ENCODE data around the gene ZFAND3.

The ZFAND3 gene

GRCh38 chr6:38021029-38021428 is 201.5 kb downstream of the ZFAND3 start:
- Mint-ChIP-seq H3K27ac (no peak overlapping the region), H3K4me3 (no peak overlapping the region), H3K36me3 (peaks cover 3% of the 10 kb centered on the region), H3K9me3 (peaks cover 4% of the 10 kb centered on the region), H3K4me1 (no peaks in the 10 kb centered on the region), H3K27me3 (no peaks in the 10 kb centered on the region)
- CTCF ChIA-PET = interaction anchor here (1.1 to 1.2 kb wide), 2 partner anchors 13 to 20 kb away, joined by 3 read pairs; no protein-coding TSS in a partner anchor
- DNase-seq = no peak

- CTCF ChIA-PET = interaction anchor here (1.1 to 1.2 kb wide), 2 partner anchors 12 to 20 kb away, joined by 3 read pairs; no protein-coding TSS in a partner anchor
- Mint-ChIP-seq H3K9me3 (peaks cover 4% of the 10 kb centered on the region), H3K36me3 (peaks cover 3% of the 10 kb centered on the region), H3K4me1 (no peaks in the 10 kb centered on the region), H3K27me3 (no peaks in the 10 kb centered on the region), H3K27ac (no peak overlapping the region), H3K4me3 (no peak overlapping the region)
- no peak for DNase-seq
Observed at GRCh38 chr6:38021571-38021970, 202.0 kb downstream of the ZFAND3 start.

- H3K9me3 Mint-ChIP-seq = peaks cover 4% of the 10 kb centered on the region
- H3K36me3 Mint-ChIP-seq = peaks cover 3% of the 10 kb centered on the region
- CTCF ChIA-PET = interaction anchor here (1.2 kb wide), 1 partner anchor 11 kb away, joined by 3 read pairs; no protein-coding TSS in a partner anchor
- H3K27ac Mint-ChIP-seq = no peak overlapping the region
- peaks cover 4% of the 10 kb centered on the region for H3K4me1 Mint-ChIP-seq
- no peak overlapping the region for H3K4me3 Mint-ChIP-seq
- no peak for DNase-seq
- no peaks in the 10 kb centered on the region for H3K27me3 Mint-ChIP-seq
Observed at GRCh38 chr6:38022688-38023087, 203.2 kb downstream of the ZFAND3 start.

- Mint-ChIP-seq H3K36me3 (peaks cover 3% of the 10 kb centered on the region), H3K9me3 (peaks cover 4% of the 10 kb centered on the region), H3K27ac (no peak overlapping the region), H3K4me1 (peaks cover 16% of the 10 kb centered on the region), H3K27me3 (no peaks in the 10 kb centered on the region), H3K4me3 (no peak overlapping the region)
- no peak for DNase-seq
- CTCF ChIA-PET = no interaction called here
Observed at GRCh38 chr6:38024908-38025307, 205.4 kb downstream of the ZFAND3 start.

- Mint-ChIP-seq H3K27ac (no peak overlapping the region), H3K9me3 (peaks cover 4% of the 10 kb centered on the region), H3K4me3 (no peak overlapping the region), H3K4me1 (peaks cover 16% of the 10 kb centered on the region), H3K36me3 (peaks cover 5% of the 10 kb centered on the region), H3K27me3 (no peaks in the 10 kb centered on the region)
- CTCF ChIA-PET = no interaction called here
- DNase-seq = no peak
Observed at GRCh38 chr6:38025451-38025850, 205.9 kb downstream of the ZFAND3 start.

- CTCF ChIA-PET = no interaction called here
- DNase-seq = no peak
- peaks cover 16% of the 10 kb centered on the region for H3K4me1 Mint-ChIP-seq
- H3K9me3 Mint-ChIP-seq = peaks cover 4% of the 10 kb centered on the region
- H3K4me3 Mint-ChIP-seq = no peak overlapping the region
- H3K27me3 Mint-ChIP-seq = no peaks in the 10 kb centered on the region
- H3K27ac Mint-ChIP-seq = no peak overlapping the region
- peaks cover 5% of the 10 kb centered on the region for H3K36me3 Mint-ChIP-seq
Observed at GRCh38 chr6:38027685-38028373, 208.3 kb downstream of the ZFAND3 start.

GRCh38 chr6:38030380-38030779 is 210.9 kb downstream of the ZFAND3 start:
- Mint-ChIP-seq H3K9me3 (no peaks in the 10 kb centered on the region), H3K4me1 (peaks cover 29% of the 10 kb centered on the region), H3K36me3 (peaks cover 2% of the 10 kb centered on the region), H3K27me3 (no peaks in the 10 kb centered on the region), H3K27ac (no peak overlapping the region), H3K4me3 (no peak overlapping the region)
- CTCF ChIA-PET = no interaction called here
- DNase-seq = no peak

- CTCF ChIA-PET = interaction anchor here (1.5 to 3.5 kb wide), 2 partner anchors 461 to 538 kb away, joined by 4 to 19 read pairs; no protein-coding TSS in a partner anchor
- Mint-ChIP-seq H3K27ac (no peak overlapping the region), H3K36me3 (peaks cover 2% of the 10 kb centered on the region), H3K4me1 (peaks cover 25% of the 10 kb centered on the region), H3K4me3 (no peak overlapping the region), H3K9me3 (no peaks in the 10 kb centered on the region), H3K27me3 (no peaks in the 10 kb centered on the region)
- no peak for DNase-seq
Observed at GRCh38 chr6:38032797-38033196, 213.3 kb downstream of the ZFAND3 start.

- H3K4me3 Mint-ChIP-seq = no peak overlapping the region
- no peak overlapping the region for H3K27ac Mint-ChIP-seq
- no peaks in the 10 kb centered on the region for H3K27me3 Mint-ChIP-seq
Observed at GRCh38 chr6:38033442-38033982, 214.0 kb downstream of the ZFAND3 start.

GRCh38 chr6:38034274-38034914 is 214.9 kb downstream of the ZFAND3 start:
- Mint-ChIP-seq H3K4me3 (no peak overlapping the region), H3K27me3 (no peaks in the 10 kb centered on the region), H3K4me1 (peaks cover 13% of the 10 kb centered on the region), H3K27ac (no peak overlapping the region), H3K36me3 (peaks cover 2% of the 10 kb centered on the region), H3K9me3 (no peaks in the 10 kb centered on the region)
- CTCF ChIA-PET = interaction anchor here (0.8 to 3.5 kb wide), 12 partner anchors 10 to 570 kb away, joined by 3 to 19 read pairs (median 3); no protein-coding TSS in a partner anchor
- no peak for DNase-seq

More at GRCh38 chr6:38033442-38033982, 214.0 kb downstream of the ZFAND3 start:
- H3K36me3 Mint-ChIP-seq = peaks cover 2% of the 10 kb centered on the region
- DNase-seq = no peak
- CTCF ChIA-PET = interaction anchor here (0.7 to 3.5 kb wide), 13 partner anchors 10 to 571 kb away, joined by 3 to 19 read pairs (median 3); no protein-coding TSS in a partner anchor
- peaks cover 17% of the 10 kb centered on the region for H3K4me1 Mint-ChIP-seq
- H3K9me3 Mint-ChIP-seq = no peaks in the 10 kb centered on the region

- H3K27ac Mint-ChIP-seq = no peak overlapping the region
- no peak overlapping the region for H3K4me3 Mint-ChIP-seq
- H3K9me3 Mint-ChIP-seq = no peaks in the 10 kb centered on the region
- no peaks in the 10 kb centered on the region for H3K36me3 Mint-ChIP-seq
- DNase-seq = no peak
- peaks cover 13% of the 10 kb centered on the region for H3K4me1 Mint-ChIP-seq
- no peaks in the 10 kb centered on the region for H3K27me3 Mint-ChIP-seq
- CTCF ChIA-PET = interaction anchor here (1.0 to 3.5 kb wide), 3 partner anchors 28 to 535 kb away, joined by 3 to 19 read pairs (median 3); no protein-coding TSS in a partner anchor
Observed at GRCh38 chr6:38035478-38035877, 216.0 kb downstream of the ZFAND3 start.

- Mint-ChIP-seq H3K4me3 (no peak overlapping the region), H3K27ac (no peak overlapping the region), H3K4me1 (peaks cover 7% of the 10 kb centered on the region), H3K36me3 (no peaks in the 10 kb centered on the region), H3K27me3 (no peaks in the 10 kb centered on the region), H3K9me3 (no peaks in the 10 kb centered on the region)
- no peak for DNase-seq
- CTCF ChIA-PET = no interaction called here
Observed at GRCh38 chr6:38039502-38039901, 220.0 kb downstream of the ZFAND3 start.

GRCh38 chr6:38040254-38040653 is 220.7 kb downstream of the ZFAND3 start:
- DNase-seq = no peak
- H3K9me3 Mint-ChIP-seq = no peaks in the 10 kb centered on the region
- no peak overlapping the region for H3K4me3 Mint-ChIP-seq
- H3K4me1 Mint-ChIP-seq = no peaks in the 10 kb centered on the region
- H3K27ac Mint-ChIP-seq = no peak overlapping the region
- CTCF ChIA-PET = interaction anchor here (1.8 kb wide), 1 partner anchor 19 kb away, joined by 3 read pairs; no protein-coding TSS in a partner anchor
- H3K36me3 Mint-ChIP-seq = no peaks in the 10 kb centered on the region
- no peaks in the 10 kb centered on the region for H3K27me3 Mint-ChIP-seq

GRCh38 chr6:38043259-38043753 is 223.8 kb downstream of the ZFAND3 start:
- CTCF ChIA-PET = no interaction called here
- DNase-seq = no peak
- Mint-ChIP-seq H3K4me1 (no peaks in the 10 kb centered on the region), H3K9me3 (no peaks in the 10 kb centered on the region), H3K4me3 (no peak overlapping the region), H3K27me3 (no peaks in the 10 kb centered on the region), H3K36me3 (no peaks in the 10 kb centered on the region), H3K27ac (no peak overlapping the region)
